Stimulated activated CD4-positive, alpha-beta T cell treated with anti-CD3 and anti-CD28 coated beads, Interleukin-4, amount 100 ng/mL, for 48 hours (primary cell): ENCODE measurements around the gene TNS2.
"Not testable (repeated sequence)": the region's sequence is repeated elsewhere in the genome, so short reads cannot be mapped to it uniquely, and the experiment has no call there.

Experiments
- DNase-seq, 2 donors: peaks; one replicate each; pipeline ENCODE4 v3.0.0-alpha.2; 2020; ENCODE audit warnings: low read depth in 2 of 2

The TNS2 gene

GRCh38 chr12:53093777-53094393 is 44.0 kb downstream of the TNS2 start:
- DNase-seq, result no peak

- DNase-seq, result no peak
Measured at GRCh38 chr12:53094394-53094787, 44.5 kb downstream of the TNS2 start.

GRCh38 chr12:53094796-53095595 is 45.1 kb downstream of the TNS2 start:
- not testable (repeated sequence) for DNase-seq

GRCh38 chr12:53095596-53095895 is 45.7 kb downstream of the TNS2 start:
- DNase-seq, result not testable (repeated sequence)

- no peak for DNase-seq
Measured at GRCh38 chr12:53096089-53096741, 46.4 kb downstream of the TNS2 start.

- no peak for DNase-seq
Measured at GRCh38 chr12:53096759-53097158, 46.9 kb downstream of the TNS2 start.

- DNase-seq, result no peak
Measured at GRCh38 chr12:53097207-53097563, 47.3 kb downstream of the TNS2 start.

- DNase-seq, result peak; percentile 51 to 67
Measured at GRCh38 chr12:53097564-53098353, 47.9 kb downstream of the TNS2 start, which contains the start of gene IGFBP6. TSS of gene IGFBP6 (plus strand) at chr12:53097667. CDS start at chr12:53097718, 51 bp downstream.

- DNase-seq, result no peak
Measured at GRCh38 chr12:53098354-53098981, 48.6 kb downstream of the TNS2 start.

GRCh38 chr12:53099071-53099882 is 49.4 kb downstream of the TNS2 start:
- peak; percentile 83 to 94 for DNase-seq

GRCh38 chr12:53100466-53101151 is 50.7 kb downstream of the TNS2 start:
- no peak for DNase-seq

- DNase-seq, result no peak
Measured at GRCh38 chr12:53101266-53101665, 51.4 kb downstream of the TNS2 start.

GRCh38 chr12:53101931-53102781 is 52.3 kb downstream of the TNS2 start:
- no peak for DNase-seq

GRCh38 chr12:53102883-53103807 is 53.3 kb downstream of the TNS2 start, which contains the start of gene SOAT2:
TSS of gene SOAT2 (plus strand) at chr12:53103486. CDS start at chr12:53103578, 92 bp downstream.
- DNase-seq, result no peak

GRCh38 chr12:53103860-53104305 is 54.0 kb downstream of the TNS2 start:
- no peak for DNase-seq

GRCh38 chr12:53105256-53105655 is 55.4 kb downstream of the TNS2 start:
- no peak for DNase-seq

- no peak for DNase-seq
Measured at GRCh38 chr12:53105712-53106439, 56.0 kb downstream of the TNS2 start.
